ENCODE results near the gene CSHL1.

GRCh38 chr17:63960006-63960405 is 48.9 kb upstream of the CSHL1 start:
- TF ChIP-seq CTCF (IDR thresholded peaks at IDR 0.05) (no peak), ZFX (IDR thresholded peaks at IDR 0.05; ENCODE audit: borderline replicate concordance) (no peak)
